SU-DHL-6 (cell line): ENCODE measurements around the gene PRSS50.

Experiments
- H2AFZ ChIP-seq: fragments of 200-600 bp; sonication (generic); 2 replicates; pipeline ENCODE4 v1.6.1; 2014; ENCODE audit warnings: low read depth, mild to moderate bottlenecking, moderate library complexity, mixed read lengths, antibody characterized with exemption, low read length; ENCODE audit not compliant: severe bottlenecking
- H3F3A ChIP-seq: fragments of 200-600 bp; shearing (Covaris generic); 2 replicates; pipeline ENCODE4 v1.6.0; 2016; ENCODE audit warnings: antibody characterized with exemption, mild to moderate bottlenecking; ENCODE audit not compliant: insufficient read depth
- H3K27ac ChIP-seq: fragments of 200-600 bp; sonication (generic); 2 replicates; pipeline ENCODE4 v1.5.1; 2016; ENCODE audit warnings: low read depth, mild to moderate bottlenecking, low read length, moderate library complexity, mixed read lengths
- H3K27me3 ChIP-seq: fragments of 200-600 bp; sonication (generic), shearing (Covaris generic); 2 replicates; pipeline ENCODE4 v1.6.0; 2014; ENCODE audit warnings: mild to moderate bottlenecking, low read length
- H3K36me3 ChIP-seq: fragments of 200-600 bp; sonication (generic); 2 replicates; pipeline ENCODE4 v1.6.1; 2014; ENCODE audit warnings: mild to moderate bottlenecking, low read length, mixed read lengths
- H3K4me2 ChIP-seq: fragments of 300-600, 200-600 bp; shearing (Covaris generic), sonication (generic); 2 replicates; pipeline ENCODE4 v1.6.0; 2014; ENCODE audit warnings: low read length, low read depth, mild to moderate bottlenecking; ENCODE audit not compliant: poor library complexity, severe bottlenecking
- H3K4me3 ChIP-seq: fragments of 200-600 bp; sonication (generic); 2 replicates; pipeline ENCODE4 v1.5.1; 2014; ENCODE audit warnings: antibody characterized with exemption, low read length, mild to moderate bottlenecking, mixed read lengths; ENCODE audit not compliant: insufficient read depth, poor library complexity, severe bottlenecking
- H3K79me2 ChIP-seq: fragments of 200-600 bp; sonication (generic); 2 replicates; pipeline ENCODE4 v1.6.1; 2014; ENCODE audit warnings: mild to moderate bottlenecking, low read length, moderate library complexity; ENCODE audit not compliant: insufficient read depth
- H3K9ac ChIP-seq: fragments of 200-600 bp; sonication (generic); 2 replicates; pipeline ENCODE4 v1.7.0; 2014; ENCODE audit warnings: mild to moderate bottlenecking, low read length
- H3K9me2 ChIP-seq: fragments of 200-600 bp; sonication (generic); replicated peaks from 2 replicates; pipeline ENCODE4 v1.6.1; 2014; ENCODE audit warnings: low read length; ENCODE audit not compliant: insufficient read depth
- H3K9me3 ChIP-seq: fragments of 200-600 bp; sonication (generic); 2 replicates; pipeline ENCODE4 v1.6.1; 2014; ENCODE audit warnings: low read length, mixed read lengths; ENCODE audit not compliant: insufficient read depth
- H4K20me1 ChIP-seq: fragments of 200-600 bp; sonication (generic); 2 replicates; pipeline ENCODE4 v1.6.1; 2014; ENCODE audit warnings: low read depth, mild to moderate bottlenecking, antibody characterized with exemption, low read length, moderate library complexity, mixed read lengths
- EZH2phosphoT487 ChIP-seq: fragments of 200-600 bp; sonication (generic), shearing (Covaris generic); conservative IDR thresholded peaks from 2 replicates; pipeline ENCODE4 v1.6.1; 2018; ENCODE audit warnings: mild to moderate bottlenecking, antibody characterized with exemption, low read length, moderate library complexity, mixed read lengths
- TF ChIP-seq, protein P1 (sequence below): fragments of 200-600 bp; sonication (generic); IDR thresholded peaks from one replicate; pipeline ENCODE4 v1.5.1; 2017; ENCODE audit warnings: antibody characterized with exemption, mild to moderate bottlenecking, low read length, moderate library complexity; ENCODE audit not compliant: insufficient read depth, poor library complexity, severe bottlenecking

PRSS50 gene

DNA sequence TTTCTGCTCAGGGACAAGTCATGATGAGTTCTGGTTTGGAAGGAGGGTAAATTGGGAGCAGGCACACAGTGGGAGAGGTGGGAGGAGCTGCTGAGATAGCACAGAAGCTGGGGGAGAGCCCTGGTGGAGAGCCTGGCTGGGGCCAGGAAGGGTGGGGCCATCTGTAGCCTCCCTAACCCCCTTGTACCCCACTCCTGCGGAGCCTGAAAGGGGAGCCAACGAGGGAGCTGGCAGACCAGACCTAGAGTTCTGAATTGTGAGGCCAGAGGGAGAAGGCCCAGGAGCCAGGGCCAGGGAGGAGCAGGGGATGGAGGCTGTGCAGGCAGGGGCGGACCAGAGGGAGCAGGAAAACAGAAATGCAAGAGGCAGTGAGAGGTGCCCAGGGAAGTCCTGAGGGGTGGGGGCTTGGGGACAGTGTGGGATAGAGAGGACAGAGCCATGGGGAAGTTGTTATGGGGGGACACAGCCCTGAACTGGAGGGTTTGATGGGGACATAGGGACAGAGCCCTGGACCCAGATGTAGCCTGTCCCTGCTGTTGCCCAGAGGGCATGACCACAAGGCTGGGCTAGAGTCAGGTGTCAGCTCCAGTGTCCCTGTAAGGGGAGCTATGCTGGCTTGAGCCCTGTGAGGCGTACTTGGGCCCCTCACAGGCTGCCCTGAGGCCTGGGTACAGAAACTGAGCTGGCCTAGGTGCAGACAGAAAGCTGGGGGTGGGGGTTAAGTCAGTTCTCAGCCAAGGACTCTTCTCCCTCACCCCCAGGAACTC lies 15.2 kb downstream of the PRSS50 start:
- Histone ChIP-seq H3K9me3 (no peaks in the 10 kb centered on the region), H3K9me2 (no peaks in the 10 kb centered on the region), H3K79me2 (no peaks in the 10 kb centered on the region), H4K20me1 (no peaks in the 10 kb centered on the region), H3K36me3 (no peaks in the 10 kb centered on the region), H3K27ac (no peak overlapping the region), H3K9ac (no peak overlapping the region), H2AFZ (no peak overlapping the region), H3K4me2 (no peak overlapping the region), H3F3A (no peaks in the 10 kb centered on the region), H3K27me3 (no peaks in the 10 kb centered on the region), H3K4me3 (no peak overlapping the region)
- TF ChIP-seq, protein P1, sequence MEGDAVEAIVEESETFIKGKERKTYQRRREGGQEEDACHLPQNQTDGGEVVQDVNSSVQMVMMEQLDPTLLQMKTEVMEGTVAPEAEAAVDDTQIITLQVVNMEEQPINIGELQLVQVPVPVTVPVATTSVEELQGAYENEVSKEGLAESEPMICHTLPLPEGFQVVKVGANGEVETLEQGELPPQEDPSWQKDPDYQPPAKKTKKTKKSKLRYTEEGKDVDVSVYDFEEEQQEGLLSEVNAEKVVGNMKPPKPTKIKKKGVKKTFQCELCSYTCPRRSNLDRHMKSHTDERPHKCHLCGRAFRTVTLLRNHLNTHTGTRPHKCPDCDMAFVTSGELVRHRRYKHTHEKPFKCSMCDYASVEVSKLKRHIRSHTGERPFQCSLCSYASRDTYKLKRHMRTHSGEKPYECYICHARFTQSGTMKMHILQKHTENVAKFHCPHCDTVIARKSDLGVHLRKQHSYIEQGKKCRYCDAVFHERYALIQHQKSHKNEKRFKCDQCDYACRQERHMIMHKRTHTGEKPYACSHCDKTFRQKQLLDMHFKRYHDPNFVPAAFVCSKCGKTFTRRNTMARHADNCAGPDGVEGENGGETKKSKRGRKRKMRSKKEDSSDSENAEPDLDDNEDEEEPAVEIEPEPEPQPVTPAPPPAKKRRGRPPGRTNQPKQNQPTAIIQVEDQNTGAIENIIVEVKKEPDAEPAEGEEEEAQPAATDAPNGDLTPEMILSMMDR: no peak
- TF ChIP-seq EZH2phosphoT487: no peak

DNA sequence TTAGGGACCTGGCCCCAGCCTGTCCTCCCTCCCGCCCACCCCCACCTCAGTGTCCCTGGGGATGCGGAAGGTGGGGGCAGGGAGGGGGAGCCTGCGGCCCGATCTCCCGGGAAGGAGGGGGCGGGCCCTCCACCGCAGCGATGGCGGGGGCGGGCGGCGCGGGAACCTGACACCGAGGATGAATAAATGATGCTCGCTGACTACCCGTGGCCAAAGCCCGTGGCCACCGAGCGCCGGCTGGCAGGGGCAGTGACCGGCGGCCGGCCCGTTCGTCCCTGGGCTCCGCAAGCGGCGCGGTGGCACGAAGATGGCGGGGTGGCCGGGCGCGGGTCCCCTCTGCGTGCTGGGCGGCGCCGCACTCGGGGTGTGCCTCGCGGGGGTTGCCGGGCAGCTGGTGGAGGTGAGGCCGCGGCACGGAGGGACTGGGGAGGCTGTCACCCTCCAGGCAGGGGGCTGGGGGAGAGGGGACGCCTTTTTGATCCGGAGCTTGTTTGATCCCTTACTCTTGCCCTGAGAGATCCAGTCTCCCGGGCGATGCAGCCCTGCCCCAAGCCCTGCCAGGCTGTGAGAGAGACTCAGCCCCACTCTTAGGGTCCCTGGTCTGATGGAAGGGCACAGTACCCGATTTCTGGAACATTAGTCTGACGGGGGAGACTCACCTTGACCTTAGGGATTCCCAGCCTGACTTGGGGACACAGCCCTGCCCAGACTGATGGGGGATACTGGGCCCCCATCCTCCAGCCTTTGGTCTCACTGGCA lies 16.3 kb downstream of the PRSS50 start, which contains the start of gene TMIE:
Gene TMIE (plus strand): TSS at position 212 of the 759 bp plus-strand sequence. CDS start 96 bp downstream, at position 308.
- Histone ChIP-seq H3F3A (no peaks in the 10 kb centered on the region), H3K4me3 (no peak within 1 kb of the TSS), H3K27ac (no peak within 1 kb of the TSS), H3K9ac (no peak within 1 kb of the TSS), H2AFZ (no peak within 1 kb of the TSS), H3K27me3 (no peaks in the 10 kb centered on the region), H3K4me2 (no peak within 1 kb of the TSS), H3K36me3 (no peaks in the 10 kb centered on the region), H3K9me2 (no peaks in the 10 kb centered on the region), H3K9me3 (no peaks in the 10 kb centered on the region), H3K79me2 (no peaks in the 10 kb centered on the region), H4K20me1 (no peaks in the 10 kb centered on the region)
- TF ChIP-seq EZH2phosphoT487: no peak
- TF ChIP-seq, protein P1: no peak

DNA sequence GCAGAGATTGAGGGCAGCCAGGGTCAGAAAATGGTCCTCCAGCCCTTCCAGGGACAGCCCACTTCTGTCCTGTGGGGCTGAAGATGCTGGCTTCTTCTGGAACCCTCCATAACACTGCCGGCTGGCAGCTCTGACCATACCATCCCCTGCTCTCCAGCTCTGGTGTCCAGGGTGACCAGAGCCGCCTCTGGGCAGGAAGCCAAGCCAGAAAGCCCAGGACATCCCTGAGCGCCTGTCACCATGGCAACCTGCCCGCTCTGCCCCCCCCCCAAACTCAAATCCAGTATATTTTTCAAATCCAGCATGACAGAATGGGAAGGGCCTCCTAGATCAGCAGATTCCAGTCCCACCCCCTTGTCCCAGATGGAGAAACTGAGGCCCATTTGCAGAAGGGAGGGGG lies 16.9 kb downstream of the PRSS50 start:
- no peak overlapping the region for H3K27ac ChIP-seq
- H3K79me2 ChIP-seq: no peaks in the 10 kb centered on the region
- H3K9me2 ChIP-seq: no peaks in the 10 kb centered on the region
- no peaks in the 10 kb centered on the region for H4K20me1 ChIP-seq
- H3K4me3 ChIP-seq: no peak overlapping the region
- no peaks in the 10 kb centered on the region for H3K27me3 ChIP-seq
- H2AFZ ChIP-seq: no peak overlapping the region
- no peak overlapping the region for H3K9ac ChIP-seq
- no peaks in the 10 kb centered on the region for H3K36me3 ChIP-seq
- no peaks in the 10 kb centered on the region for H3F3A ChIP-seq
- no peaks in the 10 kb centered on the region for H3K9me3 ChIP-seq
- TF ChIP-seq, protein P1: no peak
- TF ChIP-seq EZH2phosphoT487: no peak
- no peak overlapping the region for H3K4me2 ChIP-seq
